HG03095 (cell line): ENCODE measurements around the gene USP6NL.

Experiments used
- ATAC-seq: cut with Tn5 transposase; IDR thresholded peaks from one replicate; pipeline ENCODE4 v1.9.1; 2021; ENCODE audit warnings: moderate library complexity; ENCODE audit not compliant: unreplicated experiment

Gene USP6NL

GRCh38 chr10:11483201-11484148, 128.0 kb downstream of the USP6NL start:
- no peak for ATAC-seq

- no peak for ATAC-seq
These were observed 129.1 kb downstream of the USP6NL start for GRCh38 chr10:11482306-11482705.

GRCh38 chr10:11480687-11481086, 130.8 kb downstream of the USP6NL start:
- no peak for ATAC-seq

- ATAC-seq, result no peak
These were observed 132.2 kb downstream of the USP6NL start for GRCh38 chr10:11479300-11479699.

- no peak for ATAC-seq
These were observed 132.6 kb downstream of the USP6NL start for GRCh38 chr10:11478807-11479206.

GRCh38 chr10:11475831-11476434, 135.5 kb downstream of the USP6NL start:
- no peak for ATAC-seq

GRCh38 chr10:11473128-11473760, 138.2 kb downstream of the USP6NL start:
- no peak for ATAC-seq

GRCh38 chr10:11472158-11472753, 139.2 kb downstream of the USP6NL start:
- ATAC-seq, result peak; percentile 82

- ATAC-seq, result no peak
These were observed 141.7 kb downstream of the USP6NL start for GRCh38 chr10:11469575-11470391.

GRCh38 chr10:11468126-11468742, 143.2 kb downstream of the USP6NL start:
- ATAC-seq, result no peak

- ATAC-seq, result no peak
These were observed 146.0 kb downstream of the USP6NL start for GRCh38 chr10:11465406-11465805.

GRCh38 chr10:11463111-11463510, 148.3 kb downstream of the USP6NL start:
- no peak for ATAC-seq

- no peak for ATAC-seq
These were observed 149.4 kb downstream of the USP6NL start for GRCh38 chr10:11462071-11462470.

- ATAC-seq, result no peak
These were observed 154.1 kb downstream of the USP6NL start for GRCh38 chr10:11457336-11457735.

- ATAC-seq, result no peak
These were observed 156.4 kb downstream of the USP6NL start for GRCh38 chr10:11454958-11455566.

GRCh38 chr10:11454160-11454559, 157.3 kb downstream of the USP6NL start:
- ATAC-seq, result no peak

- ATAC-seq, result no peak
These were observed 159.7 kb downstream of the USP6NL start for GRCh38 chr10:11451640-11452260.

GRCh38 chr10:11450427-11450826, 161.0 kb downstream of the USP6NL start:
- ATAC-seq, result no peak

- ATAC-seq, result no peak
These were observed 161.7 kb downstream of the USP6NL start for GRCh38 chr10:11449761-11450160.
